ENCODE results near the gene DHTKD1. TPM values are rescaled to one million over a fixed set of nuclear protein-coding genes. Genes with fewer than 3 reads are reported as not detected.

DHTKD1 gene
- total and polyA plus RNA-seq, 2 of the 4 experiments (the other 2 are of a cell fraction), result 13.9 to 20.3 TPM

GRCh38 chr10:12135631-12136030 is 66.9 kb downstream of the DHTKD1 start:
- DNase-seq (peak; percentile 86), ATAC-seq (ENCODE audit: low read depth) (peak; percentile 97)
- peak overlapping the region; percentile 19; the same call in 1 of the 2 replicates for H4K91ac ChIP-seq (ENCODE audit: insufficient read depth, low read depth, low read length)
- peak overlapping the region; percentile 10; the same call in 1 of the 2 replicates for H3K14ac ChIP-seq (replicated peaks; ENCODE audit: low read depth, low read length)
- H2AK9ac ChIP-seq (replicated peaks; ENCODE audit: low read depth, low read length, poor library complexity), result no peak overlapping the region
- peaks cover 11 to 45% of the 10 kb centered on the region in 2 experiments for H3K79me1 ChIP-seq (ENCODE audit: low read depth in 1 of 2, low read length in 2 of 2)
- TF ChIP-seq MAZ (IDR thresholded peaks at IDR 0.05; ENCODE audit: borderline replicate concordance, low read depth, low read length) (no peak), FOS (IDR thresholded peaks at IDR 0.05; ENCODE audit: low read depth, low read length) (0 out of 2 replicates have a peak, but pooled peaks have one; percentile 3), CHD1 (IDR thresholded peaks at IDR 0.05; ENCODE audit: low read depth, low read length) (no peak)
- H2AK5ac ChIP-seq (ENCODE audit: low read depth, low read length), result no peak overlapping the region; the same call in 1 of the 2 replicates
- H3K56ac ChIP-seq (ENCODE audit: extremely low read depth, insufficient read depth, low read length), result peak overlapping the region; percentile 24; the same call in 1 of the 2 replicates
- WGBS, 2 experiments (ENCODE audit: extremely low coverage in 2 of 2, insufficient read length in 1 of 2), result no CpG with 5 or more reads among the region's 3 CpGs
- no peak overlapping the region for H3K27ac ChIP-seq (ENCODE audit: insufficient read depth, low read length)
- peak overlapping the region; percentile 24; the same call in 1 of the 2 replicates for H3K4ac ChIP-seq (ENCODE audit: low read depth, low read length)
- dilution Hi-C loops (cut with HindIII; ENCODE audit: low sequenced_read_pairs, unreplicated experiment) (no loop called here), in situ Hi-C loops (cut with MboI; ENCODE audit: low sequenced_read_pairs) (no loop called here), intact Hi-C loops (cut with micrococcal nuclease) (no loop called here)
- H4K20me1 ChIP-seq (ENCODE audit: insufficient read depth, low read length), result peaks cover 6% of the 10 kb centered on the region; the same call in 1 of the 2 replicates
- peak overlapping the region; percentile 73; the same call in 1 of the 2 replicates for H2BK20ac ChIP-seq (ENCODE audit: low read depth, low read length)
- H2BK5ac ChIP-seq (ENCODE audit: low read depth, low read length, poor library complexity, severe bottlenecking), result peak overlapping the region; percentile 97
- peak overlapping the region; percentile 66 for H2BK120ac ChIP-seq (ENCODE audit: low read depth, low read length)
- no peaks in the 10 kb centered on the region for H3K27me3 ChIP-seq (ENCODE audit: control insufficient read depth, insufficient read depth, low read length)
- H2AFZ ChIP-seq (replicated peaks; ENCODE audit: low read length, poor library complexity), result no peak overlapping the region
- H4K8ac ChIP-seq (ENCODE audit: low read depth in 2 of 2, low read length in 2 of 2), result peak overlapping the region in 1 of 2 experiments; percentile 59; a peak in 2 of 4 replicates
- H3K9ac ChIP-seq (ENCODE audit: low read depth, low read length), result no peak overlapping the region
- H3K9me1 ChIP-seq (ENCODE audit: insufficient read depth, low read length), result peaks cover 3% of the 10 kb centered on the region; the same call in 1 of the 2 replicates
- H3K4me3 ChIP-seq (ENCODE audit: insufficient read depth, low read depth, low read length), result peak overlapping the region; percentile 4; the same call in 1 of the 2 replicates
- H2BK15ac ChIP-seq (ENCODE audit: low read depth, low read length), result peak overlapping the region; percentile 52; the same call in 1 of the 3 replicates
- H3K36me3 ChIP-seq (ENCODE audit: control insufficient read depth, insufficient read depth, low read length), result peaks cover 27% of the 10 kb centered on the region
- no peak overlapping the region for H3K18ac ChIP-seq (ENCODE audit: low read depth, low read length)
- H3K23ac ChIP-seq (ENCODE audit: low read depth, low read length), result peak overlapping the region; percentile 50
- CTCF ChIA-PET, result interaction anchor here (1.0 kb wide), 1 partner anchor 10 kb away, joined by 3 read pairs; no protein-coding TSS in a partner anchor
- H4K5ac ChIP-seq (ENCODE audit: low read depth, low read length), result no peak overlapping the region
- no peaks in the 10 kb centered on the region for H3K9me3 ChIP-seq (ENCODE audit: control insufficient read depth, insufficient read depth, low read length)
- POLR2A ChIA-PET (ENCODE audit: unreplicated experiment), result no interaction called here
- H3K4me2 ChIP-seq (ENCODE audit: low read depth, low read length), result peak overlapping the region; percentile 51; the same call in 1 of the 2 replicates
- no TSS peak for BruUV-seq (replicated peaks)
- H3K4me1 ChIP-seq (ENCODE audit: control insufficient read depth, insufficient read depth, low read length), result peaks cover 4% of the 10 kb centered on the region

All from IMR-90 (cell line).